ENCODE measurements around the gene FAM81B.
"Not testable (repeated sequence)": the region's sequence is repeated elsewhere in the genome, so short reads cannot be mapped to it uniquely, and the experiment has no call there.

The FAM81B gene, protein sequence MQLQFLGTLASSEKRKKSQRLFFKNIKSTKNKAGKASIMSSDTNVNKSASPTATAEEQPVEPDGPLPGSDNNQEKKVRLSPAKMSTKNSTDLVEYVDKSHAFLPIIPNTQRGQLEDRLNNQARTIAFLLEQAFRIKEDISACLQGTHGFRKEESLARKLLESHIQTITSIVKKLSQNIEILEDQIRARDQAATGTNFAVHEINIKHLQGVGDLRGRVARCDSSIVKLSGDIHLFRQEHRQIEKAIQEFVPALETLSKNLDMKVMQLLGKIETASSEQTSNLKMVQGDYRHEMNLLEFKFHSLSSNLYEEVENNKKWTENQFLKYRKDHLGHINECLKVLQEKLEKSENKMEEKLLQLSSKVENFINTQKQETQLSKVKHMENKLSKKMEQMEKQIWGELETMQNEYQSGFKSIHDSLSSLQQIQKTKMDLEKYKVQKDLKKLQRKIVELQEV

GRCh38 chr5:95390812-95391492, at the start of gene FAM81B:
Gene FAM81B, plus strand, starts transcription at chr5:95391366. Its CDS starts 24 bp downstream, at chr5:95391390.
- DNase-seq (ENCODE audit: low read depth in 2 of 2, low spot score in 1 of 2) = no peak

DNA sequence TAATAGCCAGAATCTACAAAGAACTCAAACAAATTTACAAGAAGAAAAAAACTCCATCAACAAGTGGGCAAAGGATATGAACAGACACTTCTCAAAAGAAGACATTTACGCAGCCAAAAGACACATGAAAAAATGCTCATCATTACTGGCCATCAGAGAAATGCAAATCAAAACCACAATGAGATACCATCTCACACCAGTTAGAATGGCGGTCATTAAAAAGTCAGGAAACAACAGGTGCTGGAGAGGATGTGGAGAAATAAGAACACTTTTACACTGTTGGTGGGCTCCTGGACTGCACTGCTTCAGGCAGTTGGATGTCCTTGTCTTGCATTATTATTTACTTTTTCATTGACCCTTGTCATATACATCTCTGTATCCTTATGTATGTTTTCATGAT, 49.7 kb upstream of the FAM81B start:
- not testable (repeated sequence) for DNase-seq (ENCODE audit: low read depth in 2 of 2, low spot score in 1 of 2)

- no peak for DNase-seq (ENCODE audit: low read depth in 2 of 2, low spot score in 1 of 2)
Measured at GRCh38 chr5:95347506-95348120, 43.6 kb upstream of the FAM81B start.

DNA sequence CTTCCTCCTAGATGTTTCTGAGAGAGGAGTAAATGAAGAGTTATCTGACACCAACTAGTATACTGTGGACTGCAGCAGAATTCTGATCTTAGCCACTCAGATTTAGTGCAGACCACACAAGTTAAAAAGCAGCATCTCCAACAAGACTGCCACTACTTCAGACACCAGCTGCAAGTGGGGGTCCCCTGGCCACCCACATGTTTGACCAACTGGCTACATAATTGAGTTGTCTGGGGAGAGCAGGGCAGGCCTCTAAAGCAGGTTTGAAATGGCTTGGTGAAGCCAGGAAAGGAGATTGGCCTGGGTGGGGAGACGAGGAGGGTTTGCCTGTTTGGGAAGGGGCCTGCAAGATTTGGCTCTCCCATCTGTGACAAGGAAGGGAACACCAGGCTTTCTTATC, 40.5 kb upstream of the FAM81B start:
- no peak for DNase-seq (ENCODE audit: low read depth in 2 of 2, low spot score in 1 of 2)

DNA sequence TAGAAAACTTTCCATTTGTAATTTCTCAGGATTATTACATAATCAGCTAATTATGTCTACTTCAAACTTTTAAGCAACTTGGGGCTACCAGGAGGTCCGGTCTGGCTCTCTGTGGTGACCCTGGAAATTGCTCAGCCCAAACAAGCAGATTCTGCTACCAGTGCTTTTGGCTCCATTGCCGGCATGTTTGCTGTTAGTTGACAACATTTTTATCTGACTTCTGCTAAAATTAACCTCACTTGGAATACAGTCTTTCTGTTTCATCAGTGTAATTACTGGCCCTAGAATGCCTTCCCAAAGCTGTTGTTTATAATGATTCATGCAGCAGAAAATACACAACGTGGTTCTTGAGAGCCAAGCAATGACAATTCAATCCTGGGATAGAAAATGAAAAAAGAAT, 38.5 kb upstream of the FAM81B start:
- DNase-seq (ENCODE audit: low read depth in 2 of 2, low spot score in 1 of 2) = no peak

DNA sequence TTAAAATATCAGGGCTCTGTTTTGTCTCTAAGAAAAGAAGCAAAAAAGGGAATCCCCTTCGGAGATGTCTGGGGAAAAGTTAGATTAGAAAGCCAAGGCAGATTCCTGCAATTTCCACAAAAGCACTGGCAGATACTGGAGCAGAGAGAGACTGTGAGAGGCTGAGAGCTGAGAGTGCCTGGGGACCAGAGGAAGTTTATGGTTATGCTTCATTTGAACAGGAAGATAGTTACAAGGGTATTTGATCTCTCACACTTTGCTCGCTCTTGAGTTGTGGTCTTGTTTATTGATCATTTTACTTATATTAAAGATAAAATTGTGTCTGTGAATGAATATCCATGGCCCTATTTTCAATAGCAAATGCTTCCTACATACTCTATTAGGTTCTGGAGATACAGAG, 32.8 kb upstream of the FAM81B start:
- no peak for DNase-seq (ENCODE audit: low read depth in 2 of 2, low spot score in 1 of 2)

- DNase-seq (ENCODE audit: low read depth in 2 of 2, low spot score in 1 of 2) = no peak
Measured at GRCh38 chr5:95358848-95359247, 32.3 kb upstream of the FAM81B start.

- DNase-seq (ENCODE audit: low read depth in 2 of 2, low spot score in 1 of 2) = not testable (repeated sequence)
Measured at GRCh38 chr5:95360667-95361066, 30.5 kb upstream of the FAM81B start.

GRCh38 chr5:95365302-95366095, 25.7 kb upstream of the FAM81B start:
- DNase-seq (ENCODE audit: low read depth in 2 of 2, low spot score in 1 of 2) = no peak

- DNase-seq (ENCODE audit: low read depth in 2 of 2, low spot score in 1 of 2) = no peak
Measured at GRCh38 chr5:95369782-95370181, 21.4 kb upstream of the FAM81B start.

DNA sequence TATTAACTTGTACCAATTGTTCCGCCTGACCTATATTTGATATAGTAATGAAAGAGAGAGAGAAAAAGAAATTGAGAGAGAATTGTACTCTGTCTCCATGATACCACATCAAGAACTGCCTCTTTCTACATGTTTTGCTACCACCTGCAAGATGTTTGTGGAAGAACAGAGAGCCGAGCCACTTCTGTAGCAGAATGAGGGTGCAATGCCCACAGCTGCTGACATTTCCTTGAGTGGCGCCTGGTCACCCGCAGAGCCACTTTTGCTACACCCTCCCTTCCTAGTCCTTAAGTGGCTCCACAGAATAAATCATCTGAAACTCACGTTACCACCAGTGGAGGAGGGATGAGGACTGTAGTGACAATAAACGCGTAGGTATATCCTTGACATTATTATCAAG, 17.1 kb upstream of the FAM81B start:
- no peak for DNase-seq (ENCODE audit: low read depth in 2 of 2, low spot score in 1 of 2)

GRCh38 chr5:95375591-95375990, 15.6 kb upstream of the FAM81B start:
- no peak for DNase-seq (ENCODE audit: low read depth in 2 of 2, low spot score in 1 of 2)

- no peak for DNase-seq (ENCODE audit: low read depth in 2 of 2, low spot score in 1 of 2)
Measured at GRCh38 chr5:95379133-95379532, 12.0 kb upstream of the FAM81B start.

DNA sequence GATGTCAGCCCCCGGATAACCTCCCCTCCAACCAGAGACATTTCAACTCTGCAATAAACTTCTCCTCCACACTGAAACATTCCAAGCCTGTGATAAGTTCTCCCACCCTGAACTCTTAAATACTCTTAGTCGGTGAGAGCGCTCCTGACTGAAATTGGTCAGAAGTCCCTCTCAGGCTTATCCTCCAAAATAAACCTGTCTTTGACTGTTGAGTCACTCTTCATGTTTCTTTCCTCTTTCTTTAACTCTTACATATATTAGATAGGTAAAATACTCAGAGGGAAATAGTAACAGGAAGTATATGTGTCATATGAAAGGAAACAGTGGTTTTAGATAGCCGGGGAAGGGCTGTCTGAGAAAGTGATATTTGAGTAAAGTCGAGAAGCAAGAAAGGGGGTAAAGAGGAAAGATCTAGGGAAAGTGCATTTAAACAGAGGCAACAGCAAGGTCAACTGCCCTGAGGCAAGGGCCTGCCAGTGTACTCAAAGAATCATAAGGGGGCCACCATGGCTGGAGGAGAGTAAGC, 11.0 kb upstream of the FAM81B start:
- no peak for DNase-seq (ENCODE audit: low read depth in 2 of 2, low spot score in 1 of 2)

DNA sequence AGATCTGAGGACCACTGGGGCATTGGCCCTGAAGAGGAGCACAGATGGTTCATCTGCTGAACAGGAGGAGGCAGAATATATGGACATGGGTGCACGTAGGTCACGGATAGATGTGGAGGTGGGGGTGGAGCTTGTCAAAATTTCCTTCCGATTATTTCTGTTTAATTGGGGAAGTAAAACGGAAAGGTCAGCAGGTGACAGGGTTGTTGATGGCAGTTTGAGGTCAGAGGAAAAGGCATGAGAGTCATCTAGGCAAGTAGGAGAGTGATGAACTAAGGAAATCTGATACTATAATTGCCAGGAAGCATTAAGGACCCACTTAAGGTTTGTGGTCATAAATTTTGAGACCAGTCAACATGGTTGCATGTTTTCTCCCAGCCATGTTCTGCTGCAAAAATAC, 8.4 kb upstream of the FAM81B start:
- no peak for DNase-seq (ENCODE audit: low read depth in 2 of 2, low spot score in 1 of 2)

GRCh38 chr5:95384485-95385213, 6.5 kb upstream of the FAM81B start:
- DNase-seq (ENCODE audit: low read depth in 2 of 2, low spot score in 1 of 2) = no peak

- no peak for DNase-seq (ENCODE audit: low read depth in 2 of 2, low spot score in 1 of 2)
Measured at GRCh38 chr5:95385334-95385733, 5.8 kb upstream of the FAM81B start.

DNA sequence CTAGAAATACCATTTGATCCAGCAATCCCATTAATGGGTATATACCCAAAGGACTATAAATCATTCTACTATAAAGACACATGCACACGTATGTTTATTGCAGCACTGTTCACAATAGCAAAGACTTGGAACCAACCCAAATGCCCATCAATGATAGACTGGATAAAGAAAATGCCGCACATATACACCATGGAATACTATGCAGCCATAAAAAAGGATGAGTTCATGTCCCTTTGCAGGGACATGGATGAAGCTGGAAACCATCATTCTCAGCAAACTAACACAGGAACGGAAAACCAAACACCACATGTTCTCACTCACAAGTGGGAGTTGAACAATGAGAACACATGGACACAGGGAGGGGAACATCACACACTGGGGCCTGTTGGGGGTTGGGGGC, 799 bp downstream of the FAM81B start:
- DNase-seq (ENCODE audit: low read depth in 2 of 2, low spot score in 1 of 2) = not testable (repeated sequence)

DNA sequence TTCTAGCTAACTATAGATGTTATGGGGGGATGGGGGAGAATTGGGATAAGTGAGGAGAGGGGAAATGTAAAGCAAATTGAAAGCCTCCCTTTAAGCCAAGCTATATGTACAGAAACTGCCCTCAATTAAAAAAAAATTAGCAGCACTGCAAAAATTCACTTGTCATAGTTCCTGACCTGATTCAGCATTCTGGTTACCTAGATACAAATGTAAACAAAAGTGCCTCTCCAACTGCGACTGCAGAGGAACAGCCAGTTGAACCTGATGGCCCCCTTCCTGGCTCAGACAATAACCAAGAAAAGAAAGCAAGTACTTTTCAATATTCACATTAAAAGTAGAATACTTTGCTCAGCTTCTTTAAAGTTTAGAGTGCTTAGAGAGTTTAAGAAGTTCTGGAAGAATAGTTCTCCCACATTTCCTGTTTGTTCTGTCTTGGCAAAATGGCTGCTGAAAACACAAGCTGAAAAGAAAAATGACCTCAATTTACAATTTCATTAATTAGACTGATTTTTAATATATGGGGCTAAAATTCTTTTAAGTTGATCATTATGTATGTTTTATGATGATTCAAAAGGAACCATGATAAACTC, 1.5 kb downstream of the FAM81B start:
- DNase-seq (ENCODE audit: low read depth in 2 of 2, low spot score in 1 of 2) = no peak

- no peak for DNase-seq (ENCODE audit: low read depth in 2 of 2, low spot score in 1 of 2)
Measured at GRCh38 chr5:95393279-95393678, 2.1 kb downstream of the FAM81B start.

All from stimulated activated CD8-positive, alpha-beta memory T cell treated with anti-CD3 and anti-CD28 coated beads, Interleukin-4, amount 100 ng/mL, for 4 hours (primary cell).